Loucy (cell line): ENCODE results near the gene TRANK1.

ENCODE experiments used
- H2AFZ ChIP-seq: fragments of 200-600 bp; sonication (generic); 2 replicates; pipeline ENCODE4 v1.6.0; 2016; ENCODE audit warnings: antibody characterized with exemption, mild to moderate bottlenecking, low read length, moderate library complexity
- H3F3A ChIP-seq: fragments of 200-600 bp; 2 replicates; pipeline ENCODE4 v1.6.0; 2016; ENCODE audit warnings: antibody characterized with exemption, low read depth, mild to moderate bottlenecking
- H3K27me3 ChIP-seq: fragments of 200-600 bp; sonication (generic); 2 replicates; pipeline ENCODE4 v1.6.1; 2014; ENCODE audit warnings: low read length, mild to moderate bottlenecking; ENCODE audit not compliant: insufficient read depth, poor library complexity, severe bottlenecking
- H3K36me3 ChIP-seq: fragments of 200-600 bp; sonication (generic); 2 replicates; pipeline ENCODE4 v1.6.1; 2016; ENCODE audit warnings: low read length; ENCODE audit not compliant: insufficient read depth
- H3K4me1 ChIP-seq: fragments of 200-600 bp; sonication (generic); 2 replicates; pipeline ENCODE4 v1.5.1; 2014; ENCODE audit warnings: low read length, mild to moderate bottlenecking; ENCODE audit not compliant: insufficient read depth, poor library complexity, severe bottlenecking
- H3K4me2 ChIP-seq: fragments of 200-600 bp; sonication (generic); 2 replicates; pipeline ENCODE4 v1.6.0; 2014; ENCODE audit warnings: antibody characterized with exemption, low read length, low read depth, mild to moderate bottlenecking; ENCODE audit not compliant: poor library complexity, severe bottlenecking
- H3K4me3 ChIP-seq: fragments of 200-600 bp; sonication (generic); 2 replicates; pipeline ENCODE4 v1.5.1; 2014; ENCODE audit warnings: low read length, mild to moderate bottlenecking, mixed read lengths; ENCODE audit not compliant: poor library complexity, severe bottlenecking
- H3K79me2 ChIP-seq: fragments of 200-600 bp; sonication (generic); 2 replicates; pipeline ENCODE4 v1.6.1; 2014; ENCODE audit warnings: low read length; ENCODE audit not compliant: insufficient read depth
- H3K9ac ChIP-seq: fragments of 200-600 bp; sonication (generic); 2 replicates; pipeline ENCODE4 v1.6.0; 2014; ENCODE audit warnings: mild to moderate bottlenecking, low read depth, low read length, moderate library complexity; ENCODE audit not compliant: poor library complexity, severe bottlenecking
- H3K9me2 ChIP-seq: fragments of 200-600 bp; sonication (generic); replicated peaks from 2 replicates; pipeline ENCODE4 v1.6.1; 2016; ENCODE audit warnings: low read depth, low read length, mixed read lengths
- H3K9me3 ChIP-seq: fragments of 200-600 bp; sonication (generic); 2 replicates; pipeline ENCODE4 v1.6.1; 2014; ENCODE audit warnings: mild to moderate bottlenecking, antibody characterized with exemption, low read length, low read depth; ENCODE audit not compliant: insufficient read depth
- H4K20me1 ChIP-seq: fragments of 200-600 bp; sonication (generic); 2 replicates; pipeline ENCODE4 v1.6.0; 2014; ENCODE audit warnings: antibody characterized with exemption, low read length, mild to moderate bottlenecking; ENCODE audit not compliant: insufficient read depth, poor library complexity, severe bottlenecking
- EZH2phosphoT487 ChIP-seq: fragments of 200-600 bp; IDR thresholded peaks from 2 replicates; pipeline ENCODE4 v1.6.1; 2018; ENCODE audit warnings: antibody characterized with exemption, mild to moderate bottlenecking, moderate library complexity, borderline replicate concordance
- TF ChIP-seq, protein P1 (sequence below): fragments of 200-600 bp; sonication (generic); conservative IDR thresholded peaks from 2 replicates; pipeline ENCODE4 v1.5.1; 2014; ENCODE audit warnings: mild to moderate bottlenecking, antibody characterized with exemption, low read length

TRANK1 gene

DNA sequence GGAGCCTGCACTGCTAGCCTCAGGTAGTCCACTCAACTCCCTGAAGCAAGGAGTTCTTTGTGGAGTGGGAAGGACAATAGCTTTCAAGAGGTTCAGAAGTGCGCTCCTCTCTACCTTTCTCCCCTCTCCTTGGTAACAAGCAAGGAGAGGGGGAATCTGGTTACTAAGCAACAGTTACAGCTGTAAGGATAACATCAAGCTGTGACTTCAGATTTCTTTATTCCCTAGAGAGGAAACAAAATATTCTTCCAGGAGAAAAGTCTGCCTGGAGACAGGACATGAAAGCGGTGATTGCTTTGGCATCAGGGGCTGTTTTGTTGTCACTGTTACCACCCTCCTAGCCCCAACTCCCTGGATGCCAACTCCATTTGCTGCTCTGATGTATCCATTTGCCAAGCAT, 70.4 kb downstream of the TRANK1 start:
- no peaks in the 10 kb centered on the region for H3K36me3 ChIP-seq
- H3K9me3 ChIP-seq: no peaks in the 10 kb centered on the region
- TF ChIP-seq, protein P1, sequence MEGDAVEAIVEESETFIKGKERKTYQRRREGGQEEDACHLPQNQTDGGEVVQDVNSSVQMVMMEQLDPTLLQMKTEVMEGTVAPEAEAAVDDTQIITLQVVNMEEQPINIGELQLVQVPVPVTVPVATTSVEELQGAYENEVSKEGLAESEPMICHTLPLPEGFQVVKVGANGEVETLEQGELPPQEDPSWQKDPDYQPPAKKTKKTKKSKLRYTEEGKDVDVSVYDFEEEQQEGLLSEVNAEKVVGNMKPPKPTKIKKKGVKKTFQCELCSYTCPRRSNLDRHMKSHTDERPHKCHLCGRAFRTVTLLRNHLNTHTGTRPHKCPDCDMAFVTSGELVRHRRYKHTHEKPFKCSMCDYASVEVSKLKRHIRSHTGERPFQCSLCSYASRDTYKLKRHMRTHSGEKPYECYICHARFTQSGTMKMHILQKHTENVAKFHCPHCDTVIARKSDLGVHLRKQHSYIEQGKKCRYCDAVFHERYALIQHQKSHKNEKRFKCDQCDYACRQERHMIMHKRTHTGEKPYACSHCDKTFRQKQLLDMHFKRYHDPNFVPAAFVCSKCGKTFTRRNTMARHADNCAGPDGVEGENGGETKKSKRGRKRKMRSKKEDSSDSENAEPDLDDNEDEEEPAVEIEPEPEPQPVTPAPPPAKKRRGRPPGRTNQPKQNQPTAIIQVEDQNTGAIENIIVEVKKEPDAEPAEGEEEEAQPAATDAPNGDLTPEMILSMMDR: no peak
- no peak for TF ChIP-seq EZH2phosphoT487
- no peak overlapping the region for H3K9ac ChIP-seq
- H3F3A ChIP-seq: no peaks in the 10 kb centered on the region
- H3K4me1 ChIP-seq: peaks cover 12% of the 10 kb centered on the region
- H3K9me2 ChIP-seq: no peaks in the 10 kb centered on the region
- H3K4me2 ChIP-seq: no peak overlapping the region
- H4K20me1 ChIP-seq: no peaks in the 10 kb centered on the region
- no peaks in the 10 kb centered on the region for H3K27me3 ChIP-seq
- H3K4me3 ChIP-seq: no peak overlapping the region
- H2AFZ ChIP-seq: no peak overlapping the region
- no peaks in the 10 kb centered on the region for H3K79me2 ChIP-seq

DNA sequence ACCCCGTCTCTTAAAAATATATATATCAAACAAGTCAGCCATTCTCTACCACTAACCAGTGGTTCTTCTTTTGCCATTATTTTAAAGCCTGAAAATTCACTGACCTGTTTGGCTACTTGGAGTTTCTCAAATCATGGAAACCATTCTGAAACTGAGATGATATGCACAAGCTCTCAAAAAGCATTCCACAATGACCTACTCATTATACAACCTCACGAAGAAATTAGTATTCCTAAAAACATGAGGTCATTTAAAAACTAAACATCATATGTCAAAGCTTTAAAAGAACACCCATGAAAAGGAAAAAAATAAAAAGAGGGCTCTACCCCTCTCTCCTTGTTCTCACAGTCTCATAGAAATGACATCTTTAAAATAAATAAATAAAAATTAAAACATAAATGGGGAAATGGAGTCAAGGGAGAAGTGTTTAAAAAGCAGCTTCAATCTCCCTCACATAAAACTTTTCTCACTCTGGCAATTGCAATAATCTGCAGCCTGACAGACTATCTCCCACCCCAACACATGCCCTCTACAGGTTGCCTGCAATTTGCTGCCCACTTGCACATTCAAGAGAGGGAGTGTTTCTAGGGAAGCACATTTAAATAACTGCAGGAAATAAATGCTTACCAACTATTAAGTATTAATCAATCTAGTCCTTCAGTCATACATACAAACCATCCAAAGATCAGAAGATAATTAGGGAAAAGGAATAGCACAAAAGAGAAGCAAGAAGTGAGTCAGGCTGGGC, 73.3 kb downstream of the TRANK1 start:
- H3K27me3 ChIP-seq: no peaks in the 10 kb centered on the region
- no peak overlapping the region for H3K4me2 ChIP-seq
- no peak overlapping the region for H3K4me3 ChIP-seq
- H3K36me3 ChIP-seq: no peaks in the 10 kb centered on the region
- H2AFZ ChIP-seq: no peak overlapping the region
- no peaks in the 10 kb centered on the region for H4K20me1 ChIP-seq
- TF ChIP-seq, protein P1: peak; percentile 64
- no peak for TF ChIP-seq EZH2phosphoT487
- H3K9me2 ChIP-seq: no peaks in the 10 kb centered on the region
- no peak overlapping the region for H3K9ac ChIP-seq
- H3F3A ChIP-seq: no peaks in the 10 kb centered on the region
- H3K4me1 ChIP-seq: peaks cover 7% of the 10 kb centered on the region
- no peaks in the 10 kb centered on the region for H3K9me3 ChIP-seq
- H3K79me2 ChIP-seq: no peaks in the 10 kb centered on the region

DNA sequence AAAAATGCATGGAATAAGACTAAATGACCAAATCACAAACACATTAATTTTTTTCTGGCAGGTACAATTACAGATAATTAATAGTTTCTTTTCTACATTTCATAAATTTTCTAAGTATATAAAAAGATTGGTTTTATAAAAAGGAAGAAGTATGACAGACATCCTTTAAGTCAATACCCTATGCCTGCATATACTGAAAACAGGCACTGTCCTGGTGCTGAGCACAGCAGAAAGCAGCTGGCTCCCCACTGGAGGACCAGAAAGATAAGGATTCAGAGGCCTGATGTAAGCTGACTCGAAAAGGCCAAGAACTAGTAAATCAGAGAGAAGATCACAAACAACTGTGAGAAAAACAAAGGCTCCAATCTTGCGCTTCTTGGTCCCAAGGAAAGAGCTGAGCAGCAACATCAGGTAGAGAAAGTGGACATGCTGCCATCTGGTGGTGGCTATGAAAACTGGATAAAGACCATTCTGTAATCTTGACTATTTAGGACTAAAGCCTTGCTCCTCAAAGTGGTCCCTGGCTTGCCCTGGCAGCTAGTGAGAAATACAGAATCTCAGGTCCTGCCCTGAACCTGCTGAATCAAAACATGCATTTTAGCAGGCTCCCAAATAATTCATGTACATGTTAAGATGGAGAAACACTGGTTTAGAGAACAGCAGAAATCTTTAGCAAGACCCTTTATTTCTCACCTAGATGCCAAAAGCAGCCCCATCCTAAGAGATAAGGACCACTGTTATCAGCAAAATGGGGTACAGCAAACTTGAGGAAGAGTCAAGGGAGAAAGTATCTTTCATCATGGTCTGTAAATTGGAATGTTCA, 76.0 kb downstream of the TRANK1 start:
- Histone ChIP-seq H3K9me3 (no peaks in the 10 kb centered on the region), H2AFZ (no peak overlapping the region), H3K4me1 (peaks cover 10% of the 10 kb centered on the region), H3K9me2 (no peaks in the 10 kb centered on the region), H3K36me3 (no peaks in the 10 kb centered on the region), H4K20me1 (no peaks in the 10 kb centered on the region), H3K27me3 (no peaks in the 10 kb centered on the region), H3F3A (no peaks in the 10 kb centered on the region), H3K79me2 (no peaks in the 10 kb centered on the region), H3K4me3 (no peak overlapping the region), H3K9ac (no peak overlapping the region), H3K4me2 (no peak overlapping the region)
- TF ChIP-seq EZH2phosphoT487: no peak
- TF ChIP-seq, protein P1: peak; percentile 82
